ENCODE measurements around the gene C6orf52. TPM values are rescaled to one million over a fixed set of nuclear protein-coding genes. Genes with fewer than 3 reads are reported as not detected.
"Not testable (repeated sequence)": the region's sequence is repeated elsewhere in the genome, so short reads cannot be mapped to it uniquely, and the experiment has no call there.

Gene C6orf52
- 1.5 TPM for total RNA-seq
- 3.8 TPM for polyA plus RNA-seq (ENCODE audit: insufficient read depth, low read depth, low replicate concordance)
- long read RNA-seq, donor 1, partial matches to known transcripts: 23 of 24 reads
- long read RNA-seq, donor 1, other reads (novel, unspliced or antisense): 0 of 24 reads
- long read RNA-seq, donor 2, partial matches to known transcripts: 5 of 15 reads
- long read RNA-seq, donor 2, other reads (novel, unspliced or antisense): 10 of 15 reads
- long read RNA-seq, donor 3: 0 reads
- long read RNA-seq, donor 4: 0 reads
- long read RNA-seq, donor 5: 0 reads
- long read RNA-seq, donor 6: 0 reads
- long read RNA-seq, donor 7, partial matches to known transcripts: 0 of 4 reads
- long read RNA-seq, donor 7, other reads (novel, unspliced or antisense): 3 of 4 reads
- long read RNA-seq, donor 8: 0 reads
- long read RNA-seq, donor 9: 0 reads
- long read RNA-seq, donor 10, partial matches to known transcripts: 0 of 1 reads
- long read RNA-seq, donor 10, other reads (novel, unspliced or antisense): 0 of 1 reads

DNA sequence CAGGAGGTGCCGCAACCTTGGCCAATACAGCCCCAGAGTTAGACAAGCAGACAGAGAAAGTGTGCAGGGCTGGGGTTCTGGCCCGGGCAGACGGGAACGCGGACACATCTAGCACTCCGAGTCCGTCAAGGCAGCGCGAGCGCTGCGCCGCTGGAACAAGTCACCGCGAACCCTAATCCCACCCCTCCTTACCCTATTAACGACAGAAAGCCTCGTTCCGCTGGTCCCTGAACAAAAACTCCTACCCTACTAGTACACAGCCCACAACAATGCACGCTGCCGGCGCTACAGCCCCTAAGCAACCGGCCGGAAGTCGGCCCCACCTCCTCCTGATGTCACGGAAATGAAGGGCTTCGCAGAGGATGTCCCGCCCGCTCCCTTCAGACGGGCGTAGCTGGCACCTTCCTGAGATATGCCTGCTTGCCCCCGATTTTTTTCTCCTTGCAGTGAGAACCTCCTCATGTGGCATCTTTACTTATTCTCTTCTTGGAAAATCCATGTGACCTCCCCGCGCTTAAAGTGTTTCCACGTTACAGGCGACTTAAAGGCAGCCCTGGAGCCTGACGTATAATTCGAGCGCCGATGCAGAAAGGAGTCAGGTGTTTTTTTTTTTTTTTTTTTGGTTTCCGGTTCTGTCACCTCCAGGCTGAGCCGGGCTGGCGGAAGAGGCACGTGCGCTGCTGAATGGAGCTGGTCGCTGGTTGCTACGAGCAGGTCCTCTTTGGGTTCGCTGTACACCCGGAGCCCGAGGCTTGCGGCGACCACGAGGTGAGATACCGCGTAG is at the start of gene C6orf52, which contains the start of gene PAK1IP1:
C6orf52 (minus strand) TSS at position 315 of the 784 bp plus-strand sequence. CDS start 7,066 bp downstream, outside the sequence.
PAK1IP1 (plus strand) TSS at position 671 of the 784 bp plus-strand sequence; CDS start at position 685, 14 bp downstream.
- Histone ChIP-seq H3K36me3 (ENCODE audit: control insufficient read depth in 2 of 3, insufficient read depth in 3 of 3, low read length in 3 of 3) (peaks cover 0 to 8% (median 0%) of the 10 kb centered on the region in 3 donors), H3K27me3 (ENCODE audit: control insufficient read depth, insufficient read depth, low read length) (no peaks in the 10 kb centered on the region), H3K9me3 (ENCODE audit: control insufficient read depth in 2 of 3, insufficient read depth in 1 of 3, low read length in 3 of 3) (no peaks in the 10 kb centered on the region), H3K4me1 (ENCODE audit: control insufficient read depth in 2 of 3, insufficient read depth in 2 of 3, low read depth in 1 of 3, low read length in 3 of 3) (peaks cover 0 to 8% (median 3%) of the 10 kb centered on the region in 3 donors), H3K4me3 (ENCODE audit: low read length in 3 of 3) (peak within 1 kb of the TSS; percentile 77 to 100 (median 100)), H3K9ac (ENCODE audit: low read length in 3 of 3) (peak within 1 kb of the TSS; percentile 95 to 100 (median 97)), H3K27ac (ENCODE audit: low read depth in 2 of 2, low read length in 2 of 2) (peak within 1 kb of the TSS; percentile 99 to 100)
- FAIRE-seq: no peak
- intact Hi-C loops (cut with DNase I): no loop called here
- TF ChIP-seq CTCF (IDR thresholded peaks at IDR 0.05; ENCODE audit: borderline replicate concordance, extremely low read depth, insufficient read depth): peak; percentile 6
- peak; percentile 95 to 98 (median 97) for DNase-seq

- Histone ChIP-seq H3K4me1 (ENCODE audit: control insufficient read depth in 2 of 3, insufficient read depth in 2 of 3, low read depth in 1 of 3, low read length in 3 of 3) (peaks cover 0 to 8% (median 5%) of the 10 kb centered on the region in 3 donors), H3K36me3 (ENCODE audit: control insufficient read depth in 2 of 3, insufficient read depth in 3 of 3, low read length in 3 of 3) (no peaks in the 10 kb centered on the region), H3K27ac (ENCODE audit: low read depth in 2 of 2, low read length in 2 of 2) (no peak overlapping the region), H3K4me3 (ENCODE audit: low read length in 3 of 3) (no peak overlapping the region), H3K27me3 (ENCODE audit: control insufficient read depth, insufficient read depth, low read length) (no peaks in the 10 kb centered on the region), H3K9me3 (ENCODE audit: control insufficient read depth in 2 of 3, insufficient read depth in 1 of 3, low read length in 3 of 3) (no peaks in the 10 kb centered on the region), H3K9ac (ENCODE audit: low read length in 3 of 3) (no peak overlapping the region)
- FAIRE-seq: no peak
- intact Hi-C loops (cut with DNase I): no loop called here
- no peak for TF ChIP-seq CTCF (IDR thresholded peaks at IDR 0.05; ENCODE audit: borderline replicate concordance, extremely low read depth, insufficient read depth)
- no peak for DNase-seq
Observed at GRCh38 chr6:10743515-10743914, 49.1 kb upstream of the C6orf52 start.

DNA sequence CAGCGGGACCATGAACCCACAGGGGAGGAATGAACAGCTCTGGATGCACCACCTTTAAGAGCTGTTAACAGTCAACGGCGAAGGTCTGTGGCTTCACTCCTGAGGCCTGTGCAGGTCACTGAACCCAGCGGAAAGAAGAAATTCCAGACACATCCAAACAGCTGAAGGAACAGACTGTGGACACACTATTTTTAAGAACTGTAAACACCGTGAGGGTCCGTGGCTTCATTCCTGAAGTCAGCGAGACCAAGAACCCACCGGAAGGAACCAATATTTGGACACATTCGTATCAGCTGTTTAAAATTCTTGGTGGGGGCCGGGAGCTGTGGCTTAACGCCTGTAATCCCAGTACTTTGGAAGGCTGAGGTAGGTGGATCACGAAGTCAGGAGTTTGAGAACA is 47.8 kb upstream of the C6orf52 start:
- Histone ChIP-seq H3K27me3 (ENCODE audit: control insufficient read depth, insufficient read depth, low read length) (no peaks in the 10 kb centered on the region), H3K9ac (ENCODE audit: low read length in 3 of 3) (no peak overlapping the region), H3K27ac (ENCODE audit: low read depth in 2 of 2, low read length in 2 of 2) (no peak overlapping the region), H3K36me3 (ENCODE audit: control insufficient read depth in 2 of 3, insufficient read depth in 3 of 3, low read length in 3 of 3) (no peaks in the 10 kb centered on the region), H3K4me1 (ENCODE audit: control insufficient read depth in 2 of 3, insufficient read depth in 2 of 3, low read depth in 1 of 3, low read length in 3 of 3) (peaks cover 0 to 5% (median 4%) of the 10 kb centered on the region in 3 donors), H3K4me3 (ENCODE audit: low read length in 3 of 3) (no peak overlapping the region), H3K9me3 (ENCODE audit: control insufficient read depth in 2 of 3, insufficient read depth in 1 of 3, low read length in 3 of 3) (no peaks in the 10 kb centered on the region)
- FAIRE-seq (no peak), DNase-seq (no peak)
- intact Hi-C loops (cut with DNase I): no loop called here
- TF ChIP-seq CTCF (IDR thresholded peaks at IDR 0.05; ENCODE audit: borderline replicate concordance, extremely low read depth, insufficient read depth): no peak

GRCh38 chr6:10741643-10742042 is 47.2 kb upstream of the C6orf52 start:
- H3K27me3 ChIP-seq (ENCODE audit: control insufficient read depth, insufficient read depth, low read length); H3K4me1 ChIP-seq (ENCODE audit: control insufficient read depth in 2 of 3, insufficient read depth in 2 of 3, low read depth in 1 of 3, low read length in 3 of 3); H3K36me3 ChIP-seq (ENCODE audit: control insufficient read depth in 2 of 3, insufficient read depth in 3 of 3, low read length in 3 of 3); DNase-seq; H3K27ac ChIP-seq (ENCODE audit: low read depth in 2 of 2, low read length in 2 of 2); H3K9ac ChIP-seq (ENCODE audit: low read length in 3 of 3); FAIRE-seq; H3K4me3 ChIP-seq (ENCODE audit: low read length in 3 of 3); intact Hi-C loops (cut with DNase I); H3K9me3 ChIP-seq (ENCODE audit: control insufficient read depth in 2 of 3, insufficient read depth in 1 of 3, low read length in 3 of 3): not testable (repeated sequence)

Measured in kidney (tissue), 22 donors.